GM19238 (cell line): ENCODE data around the gene GPI.
"Not testable (repeated sequence)": the region's sequence is repeated elsewhere in the genome, so short reads cannot be mapped to it uniquely, and the experiment has no call there.

Experiments
- DNase-seq: peaks from one replicate; pipeline ENCODE4 v3.0.0; 2011; ENCODE audit warnings: low spot score; ENCODE audit not compliant: insufficient read length

GPI gene

GRCh38 chr19:34367624-34367957 lies 2.6 kb downstream of the GPI start:
- no peak for DNase-seq

- no peak for DNase-seq
Observed at GRCh38 chr19:34368338-34368737, 3.3 kb downstream of the GPI start.

- not testable (repeated sequence) for DNase-seq
Observed at GRCh38 chr19:34369166-34369565, 4.2 kb downstream of the GPI start.

- DNase-seq, result no peak
Observed at GRCh38 chr19:34370117-34370516, 5.1 kb downstream of the GPI start.

- no peak for DNase-seq
Observed at GRCh38 chr19:34370983-34371382, 6.0 kb downstream of the GPI start.

- DNase-seq, result no peak
Observed at GRCh38 chr19:34373601-34374288, 8.7 kb downstream of the GPI start.

- no peak for DNase-seq
Observed at GRCh38 chr19:34375598-34375997, 10.6 kb downstream of the GPI start.

GRCh38 chr19:34380639-34381241 lies 15.7 kb downstream of the GPI start:
- DNase-seq, result no peak

- no peak for DNase-seq
Observed at GRCh38 chr19:34381399-34382251, 16.6 kb downstream of the GPI start.

GRCh38 chr19:34382471-34382870 lies 17.5 kb downstream of the GPI start:
- no peak for DNase-seq

- DNase-seq, result no peak
Observed at GRCh38 chr19:34383599-34383998, 18.6 kb downstream of the GPI start.

GRCh38 chr19:34386645-34387445 lies 21.8 kb downstream of the GPI start:
- DNase-seq, result no peak

GRCh38 chr19:34387446-34387810 lies 22.4 kb downstream of the GPI start:
- no peak for DNase-seq

GRCh38 chr19:34388745-34389144 lies 23.7 kb downstream of the GPI start:
- DNase-seq, result not testable (repeated sequence)

- no peak for DNase-seq
Observed at GRCh38 chr19:34391813-34392212, 26.8 kb downstream of the GPI start.

GRCh38 chr19:34393031-34393430 lies 28.0 kb downstream of the GPI start:
- no peak for DNase-seq

- no peak for DNase-seq
Observed at GRCh38 chr19:34393629-34394028, 28.6 kb downstream of the GPI start.

- DNase-seq, result no peak
Observed at GRCh38 chr19:34397853-34398252, 32.9 kb downstream of the GPI start.

- no peak for DNase-seq
Observed at GRCh38 chr19:34399886-34400285, 34.9 kb downstream of the GPI start.

GRCh38 chr19:34400844-34401243 lies 35.8 kb downstream of the GPI start:
- DNase-seq, result not testable (repeated sequence)

- no peak for DNase-seq
Observed at GRCh38 chr19:34402074-34402600, 37.1 kb downstream of the GPI start.

GRCh38 chr19:34403784-34404108 lies 38.8 kb downstream of the GPI start:
- no peak for DNase-seq
